HepG2 (cell line): ENCODE results near the gene FCHSD1. TPM values are rescaled to one million over a fixed set of nuclear protein-coding genes. Genes with fewer than 3 reads are reported as not detected.

Experiments
- DNMT1 ChIP-seq: sonication (generic); formaldehyde crosslinking; IDR thresholded peaks from 2 replicates; pipeline ENCODE4 v1.5.1; 2020; ENCODE audit warnings: mild to moderate bottlenecking, missing genetic modification reagents
- FOSL1 ChIP-seq: sonication (generic); formaldehyde crosslinking; IDR thresholded peaks from 2 replicates; pipeline ENCODE4 v1.9.0; 2021; ENCODE audit warnings: missing genetic modification reagents, borderline replicate concordance
- GABPA ChIP-seq, 2 experiments: IDR thresholded peaks; 2 replicates each; pipeline ENCODE4 v1.6.1; 2011 to 2016; ENCODE audit warnings: low read depth in 2 of 2, low read length in 1 of 2, missing biosample characterization in 1 of 2, missing genetic modification characterization in 1 of 2
- GATAD2A ChIP-seq: IDR thresholded peaks from 2 replicates; pipeline ENCODE4 v1.6.1; 2016
- GTF2F1 ChIP-seq: fragments of 150-350 bp; IDR thresholded peaks from 2 replicates; pipeline ENCODE4 v1.6.1; 2014; ENCODE audit warnings: low read length
- ISX ChIP-seq: sonication (generic); formaldehyde crosslinking; conservative IDR thresholded peaks from 2 replicates; pipeline ENCODE4 v1.5.0; 2020; ENCODE audit warnings: missing genetic modification reagents
- KDM3A ChIP-seq: IDR thresholded peaks from 2 replicates; pipeline ENCODE4 v1.6.1; 2018; ENCODE audit warnings: low read depth, missing compliant biosample characterization
- NKX3-1 ChIP-seq: sonication (generic); formaldehyde crosslinking; IDR thresholded peaks from 2 replicates; pipeline ENCODE4 v1.5.0; 2020; ENCODE audit warnings: missing genetic modification reagents
- SIN3A ChIP-seq: IDR thresholded peaks from 2 replicates; pipeline ENCODE4 v1.6.1; 2011; ENCODE audit warnings: low read depth, mild to moderate bottlenecking, control low read depth, low read length, borderline replicate concordance
- SMYD3 ChIP-seq: sonication (generic); formaldehyde crosslinking; IDR thresholded peaks from 2 replicates; pipeline ENCODE4 v1.8.1; 2023; ENCODE audit warnings: mild to moderate bottlenecking, missing genetic modification reagents
- TARDBP ChIP-seq: sonication (generic); formaldehyde crosslinking; IDR thresholded peaks from 2 replicates; pipeline ENCODE4 v1.8.0; 2022; ENCODE audit warnings: mild to moderate bottlenecking, missing genetic modification reagents
- ZFP41 ChIP-seq: sonication (generic); formaldehyde crosslinking; IDR thresholded peaks from 2 replicates; pipeline ENCODE4 v1.4.0; 2020; ENCODE audit warnings: mild to moderate bottlenecking, missing genetic modification reagents, borderline replicate concordance
- ZNF17 ChIP-seq: sonication (generic); formaldehyde crosslinking; IDR thresholded peaks from 2 replicates; pipeline ENCODE4 v1.5.0; 2020; ENCODE audit warnings: mild to moderate bottlenecking, missing genetic modification reagents
- ZNF274 ChIP-seq: sonication (generic); formaldehyde crosslinking; IDR thresholded peaks from 2 replicates; pipeline ENCODE4 v1.5.1; 2020; ENCODE audit warnings: mild to moderate bottlenecking, missing genetic modification reagents
- ZNF414 ChIP-seq: sonication (generic); formaldehyde crosslinking; IDR thresholded peaks from 2 replicates; pipeline ENCODE4 v1.5.0; 2020; ENCODE audit warnings: missing genetic modification reagents
- ZNF441 ChIP-seq: sonication (generic); formaldehyde crosslinking; IDR thresholded peaks from 2 replicates; pipeline ENCODE4 v1.7.0; 2021; ENCODE audit warnings: missing genetic modification reagents, borderline replicate concordance
- ZNF501 ChIP-seq: sonication (generic); formaldehyde crosslinking; IDR thresholded peaks from 2 replicates; pipeline ENCODE4 v1.5.1; 2020; ENCODE audit warnings: mild to moderate bottlenecking, moderate library complexity, missing genetic modification reagents
- ZNF563 ChIP-seq: sonication (generic); formaldehyde crosslinking; IDR thresholded peaks from 2 replicates; pipeline ENCODE4 v1.8.0; 2022; ENCODE audit warnings: mild to moderate bottlenecking, moderate library complexity, missing genetic modification reagents
- ZNF891 ChIP-seq: sonication (generic); formaldehyde crosslinking; IDR thresholded peaks from 2 replicates; pipeline ENCODE4 v1.5.0; 2020; ENCODE audit warnings: mild to moderate bottlenecking, missing genetic modification reagents
- polyA plus RNA-seq, 8 experiments: library from polyadenylated mRNA; depleted of rRNA in 3 of 8; stranded (reverse) in 7 of 8; unstranded in 1 of 8; fragments of >200 nt; fragmentation: Illumina TruSeq in 4 of 8; extraction: Trizol in 4 of 8; gene quantifications; 2 replicates each; pipeline versions ENCODE4 v1.2.1 to v1.2.3, GENCODE V29; 2011 to 2016; ENCODE audit warnings: low read depth in 4 of 8, missing spikeins in 1 of 8, mixed read lengths in 1 of 8; ENCODE audit not compliant: insufficient read depth in 1 of 8
- total RNA-seq, 5 experiments: library from RNA; depleted of rRNA; stranded (reverse); fragments of >200 nt; fragmentation: Illumina TruSeq; extraction: Trizol; gene quantifications; 2 replicates each; pipeline ENCODE4 v1.2.3, GENCODE V29; 2016; ENCODE audit warnings: low read depth in 1 of 5
- TF ChIP-seq, protein P1 (sequence below): sonication (generic); formaldehyde crosslinking; IDR thresholded peaks from 2 replicates; pipeline ENCODE4 v1.5.0; 2020; ENCODE audit warnings: mild to moderate bottlenecking, missing genetic modification reagents
- TF ChIP-seq, protein P2 (sequence below): sonication (generic); formaldehyde crosslinking; IDR thresholded peaks from one replicate; pipeline ENCODE4 v1.5.1; 2020; ENCODE audit warnings: mild to moderate bottlenecking, missing genetic modification reagents; ENCODE audit errors: not compliant biosample characterization

FCHSD1 gene
- total and polyA plus RNA-seq, 2 of the 13 experiments (the other 11 are each of a cell fraction or from before 2014, with no cell fraction given), result 5.5 to 15.4 TPM

DNA sequence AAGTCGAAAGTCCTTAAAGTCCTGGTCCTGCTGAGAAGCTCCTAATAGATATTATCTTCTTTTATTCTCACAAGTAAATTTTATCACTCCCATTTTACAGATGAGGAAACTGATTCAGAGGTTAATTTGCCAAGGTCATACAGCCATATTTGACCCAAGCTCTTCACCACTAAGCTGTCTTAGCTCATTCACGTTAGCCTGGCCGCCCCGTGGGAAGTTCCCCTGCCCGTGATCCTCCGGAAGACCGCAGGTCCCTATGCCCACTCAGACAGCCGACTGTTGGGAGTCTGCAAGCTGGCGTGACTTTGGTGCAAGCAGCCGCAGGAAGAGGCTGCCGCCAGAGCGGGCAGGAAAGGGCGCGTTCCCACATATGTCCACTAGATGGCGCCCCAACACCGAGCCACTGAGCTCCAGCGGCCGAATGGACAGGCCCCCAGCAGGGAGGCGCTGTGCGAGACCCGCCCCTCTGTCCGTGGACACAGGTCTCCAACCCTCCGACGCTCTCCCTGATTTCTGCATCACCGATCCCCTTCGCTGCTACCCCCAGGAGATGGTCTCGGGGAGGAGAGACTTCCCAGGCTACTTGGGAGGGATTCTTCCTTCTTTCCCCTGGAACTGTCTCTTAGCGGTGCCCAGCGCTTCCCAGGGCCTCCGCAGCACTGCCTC, 40.8 kb upstream of the FCHSD1 start (continued):
- peak; percentile 63; the same call in 1 of the 2 replicates for TF ChIP-seq ZNF891 (CRISPR knock-in tag)
- TF ChIP-seq ZNF501 (CRISPR knock-in tag), result peak; percentile 76
- TF ChIP-seq SIN3A, result no peak
- TF ChIP-seq ZNF441 (CRISPR knock-in tag), result no peak
- TF ChIP-seq TARDBP (CRISPR knock-in tag), result no peak
- TF ChIP-seq KDM3A (CRISPR knock-in tag), result peak; percentile 57; the same call in 1 of the 2 replicates
- no peak for TF ChIP-seq DNMT1 (CRISPR knock-in tag)
- TF ChIP-seq GTF2F1, result no peak
- no peak for TF ChIP-seq SMYD3 (CRISPR knock-in tag)
- TF ChIP-seq, protein P1, sequence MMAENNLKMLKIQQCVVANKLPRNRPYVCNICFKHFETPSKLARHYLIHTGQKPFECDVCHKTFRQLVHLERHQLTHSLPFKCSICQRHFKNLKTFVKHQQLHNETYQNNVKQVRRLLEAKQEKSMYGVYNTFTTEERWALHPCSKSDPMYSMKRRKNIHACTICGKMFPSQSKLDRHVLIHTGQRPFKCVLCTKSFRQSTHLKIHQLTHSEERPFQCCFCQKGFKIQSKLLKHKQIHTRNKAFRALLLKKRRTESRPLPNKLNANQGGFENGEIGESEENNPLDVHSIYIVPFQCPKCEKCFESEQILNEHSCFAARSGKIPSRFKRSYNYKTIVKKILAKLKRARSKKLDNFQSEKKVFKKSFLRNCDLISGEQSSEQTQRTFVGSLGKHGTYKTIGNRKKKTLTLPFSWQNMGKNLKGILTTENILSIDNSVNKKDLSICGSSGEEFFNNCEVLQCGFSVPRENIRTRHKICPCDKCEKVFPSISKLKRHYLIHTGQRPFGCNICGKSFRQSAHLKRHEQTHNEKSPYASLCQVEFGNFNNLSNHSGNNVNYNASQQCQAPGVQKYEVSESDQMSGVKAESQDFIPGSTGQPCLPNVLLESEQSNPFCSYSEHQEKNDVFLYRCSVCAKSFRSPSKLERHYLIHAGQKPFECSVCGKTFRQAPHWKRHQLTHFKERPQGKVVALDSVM (CRISPR knock-in tag), result no peak
- no peak for TF ChIP-seq ZFP41
- TF ChIP-seq ZNF17 (CRISPR knock-in tag), result no peak
- 0 out of 2 replicates have a peak, but pooled peaks have one; percentile 29 for TF ChIP-seq ZNF274 (CRISPR knock-in tag)
- no peak for TF ChIP-seq GATAD2A
- TF ChIP-seq, protein P2, sequence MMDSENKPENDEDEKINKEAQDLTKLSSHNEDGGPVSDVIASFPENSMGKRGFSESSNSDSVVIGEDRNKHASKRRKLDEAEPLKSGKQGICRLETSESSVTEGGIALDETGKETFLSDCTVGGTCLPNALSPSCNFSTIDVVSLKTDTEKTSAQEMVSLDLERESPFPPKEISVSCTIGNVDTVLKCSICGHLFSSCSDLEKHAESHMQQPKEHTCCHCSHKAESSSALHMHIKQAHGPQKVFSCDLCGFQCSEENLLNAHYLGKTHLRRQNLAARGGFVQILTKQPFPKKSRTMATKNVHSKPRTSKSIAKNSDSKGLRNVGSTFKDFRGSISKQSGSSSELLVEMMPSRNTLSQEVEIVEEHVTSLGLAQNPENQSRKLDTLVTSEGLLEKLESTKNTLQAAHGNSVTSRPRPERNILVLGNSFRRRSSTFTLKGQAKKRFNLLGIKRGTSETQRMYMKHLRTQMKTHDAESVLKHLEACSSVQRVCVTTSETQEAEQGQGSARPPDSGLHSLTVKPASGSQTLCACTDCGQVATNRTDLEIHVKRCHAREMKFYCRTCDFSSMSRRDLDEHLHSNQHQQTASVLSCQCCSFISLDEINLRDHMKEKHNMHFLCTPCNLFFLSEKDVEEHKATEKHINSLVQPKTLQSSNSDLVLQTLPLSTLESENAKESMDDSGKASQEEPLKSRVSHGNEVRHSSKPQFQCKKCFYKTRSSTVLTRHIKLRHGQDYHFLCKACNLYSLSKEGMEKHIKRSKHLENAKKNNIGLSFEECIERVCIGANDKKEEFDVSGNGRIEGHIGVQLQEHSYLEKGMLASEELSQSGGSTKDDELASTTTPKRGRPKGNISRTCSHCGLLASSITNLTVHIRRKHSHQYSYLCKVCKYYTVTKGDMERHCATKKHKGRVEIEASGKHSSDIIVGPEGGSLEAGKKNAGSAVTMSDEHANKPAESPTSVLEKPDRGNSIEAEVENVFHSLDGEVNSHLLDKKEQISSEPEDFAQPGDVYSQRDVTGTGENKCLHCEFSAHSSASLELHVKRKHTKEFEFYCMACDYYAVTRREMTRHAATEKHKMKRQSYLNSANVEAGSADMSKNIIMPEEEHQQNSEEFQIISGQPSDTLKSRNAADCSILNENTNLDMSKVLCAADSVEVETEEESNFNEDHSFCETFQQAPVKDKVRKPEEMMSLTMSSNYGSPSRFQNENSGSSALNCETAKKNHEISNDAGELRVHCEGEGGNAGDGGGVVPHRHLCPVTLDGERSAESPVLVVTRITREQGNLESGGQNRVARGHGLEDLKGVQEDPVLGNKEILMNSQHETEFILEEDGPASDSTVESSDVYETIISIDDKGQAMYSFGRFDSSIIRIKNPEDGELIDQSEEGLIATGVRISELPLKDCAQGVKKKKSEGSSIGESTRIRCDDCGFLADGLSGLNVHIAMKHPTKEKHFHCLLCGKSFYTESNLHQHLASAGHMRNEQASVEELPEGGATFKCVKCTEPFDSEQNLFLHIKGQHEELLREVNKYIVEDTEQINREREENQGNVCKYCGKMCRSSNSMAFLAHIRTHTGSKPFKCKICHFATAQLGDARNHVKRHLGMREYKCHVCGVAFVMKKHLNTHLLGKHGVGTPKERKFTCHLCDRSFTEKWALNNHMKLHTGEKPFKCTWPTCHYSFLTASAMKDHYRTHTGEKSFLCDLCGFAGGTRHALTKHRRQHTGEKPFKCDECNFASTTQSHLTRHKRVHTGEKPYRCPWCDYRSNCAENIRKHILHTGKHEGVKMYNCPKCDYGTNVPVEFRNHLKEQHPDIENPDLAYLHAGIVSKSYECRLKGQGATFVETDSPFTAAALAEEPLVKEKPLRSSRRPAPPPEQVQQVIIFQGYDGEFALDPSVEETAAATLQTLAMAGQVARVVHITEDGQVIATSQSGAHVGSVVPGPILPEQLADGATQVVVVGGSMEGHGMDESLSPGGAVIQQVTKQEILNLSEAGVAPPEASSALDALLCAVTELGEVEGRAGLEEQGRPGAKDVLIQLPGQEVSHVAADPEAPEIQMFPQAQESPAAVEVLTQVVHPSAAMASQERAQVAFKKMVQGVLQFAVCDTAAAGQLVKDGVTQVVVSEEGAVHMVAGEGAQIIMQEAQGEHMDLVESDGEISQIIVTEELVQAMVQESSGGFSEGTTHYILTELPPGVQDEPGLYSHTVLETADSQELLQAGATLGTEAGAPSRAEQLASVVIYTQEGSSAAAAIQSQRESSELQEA (CRISPR knock-in tag), result no peak
- TF ChIP-seq ZNF414 (CRISPR knock-in tag), result no peak
- TF ChIP-seq NKX3-1 (CRISPR knock-in tag), result no peak
- no peak for TF ChIP-seq GABPA (IDR thresholded peaks at IDR 0.05; ENCODE audit: low read depth, low read length)
- TF ChIP-seq GABPA (CRISPR knock-in tag; IDR thresholded peaks at IDR 0.05; ENCODE audit: low read depth), result no peak
- no peak for TF ChIP-seq ISX (CRISPR knock-in tag)
- TF ChIP-seq FOSL1 (CRISPR knock-in tag), result no peak
- TF ChIP-seq ZNF563 (CRISPR knock-in tag), result no peak
